GM23248 (cell line): ENCODE data around the gene HIGD2A. TPM values are rescaled to one million over a fixed set of nuclear protein-coding genes. Genes with fewer than 3 reads are reported as not detected.
"Not testable (repeated sequence)": the region's sequence is repeated elsewhere in the genome, so short reads cannot be mapped to it uniquely, and the experiment has no call there.

Experiments used
- DNase-seq: peaks from one replicate; pipeline ENCODE4 v3.0.0-alpha.2; 2015
- H2AFZ ChIP-seq: fragments of 200-600 bp; sonication (generic); 2 replicates; pipeline ENCODE4 v1.6.1; 2016; ENCODE audit warnings: antibody characterized with exemption
- H3F3A ChIP-seq: fragments of 200-600 bp; sonication (generic); 2 replicates; pipeline ENCODE4 v1.6.1; 2016; ENCODE audit warnings: mild to moderate bottlenecking, antibody characterized with exemption, mixed run types; ENCODE audit not compliant: insufficient read depth
- H3K27ac ChIP-seq: fragments of 200-600 bp; sonication (generic); 2 replicates; pipeline ENCODE4 v1.5.1; 2016; ENCODE audit warnings: mild to moderate bottlenecking
- H3K27me3 ChIP-seq: fragments of 200-600 bp; sonication (generic); replicated peaks from 2 replicates; pipeline ENCODE4 v1.6.1; 2016; ENCODE audit warnings: mild to moderate bottlenecking; ENCODE audit not compliant: insufficient read depth
- H3K36me3 ChIP-seq: fragments of 200-600 bp; sonication (generic); 2 replicates; pipeline ENCODE4 v1.6.1; 2016; ENCODE audit warnings: low read depth, mild to moderate bottlenecking
- H3K4me1 ChIP-seq: fragments of 200-600 bp; sonication (generic); 2 replicates; pipeline ENCODE4 v1.6.1; 2016; ENCODE audit warnings: mild to moderate bottlenecking; ENCODE audit not compliant: insufficient read depth
- H3K4me2 ChIP-seq: fragments of 200-600 bp; sonication (generic); one replicate; pipeline ENCODE4 v1.6.1; 2016; ENCODE audit warnings: mild to moderate bottlenecking; ENCODE audit not compliant: unreplicated experiment
- H3K4me3 ChIP-seq: fragments of 200-600 bp; sonication (generic); 2 replicates; pipeline ENCODE4 v1.5.1; 2016; ENCODE audit warnings: mild to moderate bottlenecking
- H3K79me2 ChIP-seq: fragments of 200-600 bp; sonication (generic); 2 replicates; pipeline ENCODE4 v1.6.1; 2016; ENCODE audit warnings: mild to moderate bottlenecking; ENCODE audit not compliant: insufficient read depth
- H3K9ac ChIP-seq: fragments of 200-600 bp; sonication (generic); 2 replicates; pipeline ENCODE4 v1.6.1; 2016; ENCODE audit warnings: mild to moderate bottlenecking
- H3K9me2 ChIP-seq: fragments of 200-600 bp; sonication (generic); 2 replicates; pipeline ENCODE4 v1.6.1; 2016; ENCODE audit warnings: mixed run types, mild to moderate bottlenecking, moderate library complexity; ENCODE audit not compliant: insufficient read depth
- H3K9me3 ChIP-seq: fragments of 200-600 bp; sonication (generic); one replicate; pipeline ENCODE4 v1.6.1; 2017; ENCODE audit warnings: low read depth
- H4K20me1 ChIP-seq: fragments of 200-600 bp; sonication (generic); 2 replicates; pipeline ENCODE4 v1.6.0; 2016; ENCODE audit not compliant: insufficient read depth
- EZH2 ChIP-seq: fragments of 200-600 bp; sonication (generic); IDR thresholded peaks from 2 replicates; pipeline ENCODE4 v1.6.1; 2018; ENCODE audit warnings: antibody characterized with exemption, mild to moderate bottlenecking; ENCODE audit not compliant: insufficient read depth, poor library complexity, severe bottlenecking
- EZH2phosphoT487 ChIP-seq: fragments of 200-600 bp; sonication (generic); IDR thresholded peaks from 2 replicates; pipeline ENCODE4 v1.6.1; 2018; ENCODE audit warnings: antibody characterized with exemption, moderate library complexity, mild to moderate bottlenecking, low read depth; ENCODE audit not compliant: insufficient read depth
- WGBS, 2 experiments: methylation state at CpG; one replicate each; pipeline ENCODE4 v1.1.6; 2015 to 2017; ENCODE audit warnings: low lambda C conversion rate in 2 of 2, low coverage in 1 of 2; ENCODE audit errors: missing lambda C conversion rate in 2 of 2; 5-methylcytosine and 5-hydroxymethylcytosine counted together
- in situ Hi-C: fragments of 300-500 bp; cut with MboI; formaldehyde crosslinking; loops from 2 replicates; pipeline ENCODE4 v1.15.0; 2020
- polyA plus RNA-seq: library from polyadenylated mRNA; unstranded; fragments of >200 nt; fragmentation: Nextera tagmentation; extraction: Ambion mirVana; gene quantifications from 2 replicates; pipeline ENCODE4 v1.2.1, GENCODE V29; 2016
- total RNA-seq: library from RNA; depleted of rRNA; stranded (reverse); fragments of >200 nt; shearing (Covaris generic); gene quantifications from 2 replicates; pipeline ENCODE4 v1.2.3, GENCODE V29; 2014

HIGD2A gene
- total and polyA plus RNA-seq, 2 experiments from 2014 or later: 72.1 to 117 TPM

- H3F3A ChIP-seq: no peaks in the 10 kb centered on the region
- H3K9ac ChIP-seq: no peak overlapping the region
- H3K27me3 ChIP-seq: no peaks in the 10 kb centered on the region
- H3K36me3 ChIP-seq: peaks cover 3% of the 10 kb centered on the region; the same call in 1 of the 2 replicates
- WGBS, 2 experiments: 88 to 95% methylated on average over 9 of the region's 9 CpGs
- H3K27ac ChIP-seq: no peak overlapping the region
- H2AFZ ChIP-seq: no peak overlapping the region
- peaks cover 5% of the 10 kb centered on the region; the same call in 1 of the 2 replicates for H3K4me1 ChIP-seq
- DNase-seq: no peak
- no peak for TF ChIP-seq EZH2
- in situ Hi-C loops: no loop called here
- no peak overlapping the region for H3K4me2 ChIP-seq
- H4K20me1 ChIP-seq: no peaks in the 10 kb centered on the region
- H3K9me3 ChIP-seq: no peaks in the 10 kb centered on the region
- no peaks in the 10 kb centered on the region for H3K9me2 ChIP-seq
- H3K4me3 ChIP-seq: no peak overlapping the region
- peaks cover 22% of the 10 kb centered on the region for H3K79me2 ChIP-seq
Observed at GRCh38 chr5:176406436-176407052, 18.0 kb downstream of the HIGD2A start.

- in situ Hi-C loops: no loop called here
- 57 to 62% methylated on average over 6 of the region's 6 CpGs for WGBS, 2 experiments
Observed at GRCh38 chr5:176407456-176408251, 19.1 kb downstream of the HIGD2A start.

DNA sequence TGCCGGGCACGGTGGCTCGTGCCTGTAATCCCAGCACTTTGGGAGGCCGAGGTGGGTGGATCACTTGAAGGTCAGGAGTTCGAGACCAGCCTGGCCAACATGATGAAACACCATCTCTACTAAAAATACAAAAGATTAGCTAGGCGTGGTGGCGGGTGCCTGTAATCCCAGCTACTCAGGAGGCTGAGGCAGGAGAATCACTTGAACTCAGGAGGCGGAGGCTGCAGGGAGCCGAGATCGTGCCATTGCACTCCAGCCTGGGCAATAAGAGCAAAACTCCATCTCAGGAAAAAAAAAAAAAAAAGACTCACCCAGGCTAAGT is 19.7 kb downstream of the HIGD2A start:
- H3K79me2 ChIP-seq: peaks cover 35% of the 10 kb centered on the region
- H3K27me3 ChIP-seq, H3K9ac ChIP-seq, H3K4me2 ChIP-seq, H2AFZ ChIP-seq, H3K36me3 ChIP-seq, H3K4me3 ChIP-seq, H3F3A ChIP-seq, DNase-seq, in situ Hi-C loops, H3K27ac ChIP-seq, H4K20me1 ChIP-seq, H3K9me3 ChIP-seq, H3K9me2 ChIP-seq: not testable (repeated sequence)
- peaks cover 20% of the 10 kb centered on the region for H3K4me1 ChIP-seq
- WGBS, 2 experiments: 57 to 62% methylated on average over 10 of the region's 10 CpGs

More at GRCh38 chr5:176407456-176408251, 19.1 kb downstream of the HIGD2A start:
- no peaks in the 10 kb centered on the region for H3K9me2 ChIP-seq
- H2AFZ ChIP-seq: no peak overlapping the region
- no peaks in the 10 kb centered on the region for H4K20me1 ChIP-seq
- no peak overlapping the region for H3K4me3 ChIP-seq
- H3K4me2 ChIP-seq: no peak overlapping the region
- H3K9me3 ChIP-seq: no peaks in the 10 kb centered on the region
- no peaks in the 10 kb centered on the region for H3K27me3 ChIP-seq
- H3K9ac ChIP-seq: no peak overlapping the region
- no peak overlapping the region for H3K27ac ChIP-seq
- H3F3A ChIP-seq: no peaks in the 10 kb centered on the region
- no peak for DNase-seq
- TF ChIP-seq EZH2phosphoT487 (no peak), EZH2 (no peak)
- peaks cover 3% of the 10 kb centered on the region; the same call in 1 of the 2 replicates for H3K36me3 ChIP-seq
- peaks cover 32% of the 10 kb centered on the region for H3K79me2 ChIP-seq
- H3K4me1 ChIP-seq: peaks cover 14% of the 10 kb centered on the region

DNA sequence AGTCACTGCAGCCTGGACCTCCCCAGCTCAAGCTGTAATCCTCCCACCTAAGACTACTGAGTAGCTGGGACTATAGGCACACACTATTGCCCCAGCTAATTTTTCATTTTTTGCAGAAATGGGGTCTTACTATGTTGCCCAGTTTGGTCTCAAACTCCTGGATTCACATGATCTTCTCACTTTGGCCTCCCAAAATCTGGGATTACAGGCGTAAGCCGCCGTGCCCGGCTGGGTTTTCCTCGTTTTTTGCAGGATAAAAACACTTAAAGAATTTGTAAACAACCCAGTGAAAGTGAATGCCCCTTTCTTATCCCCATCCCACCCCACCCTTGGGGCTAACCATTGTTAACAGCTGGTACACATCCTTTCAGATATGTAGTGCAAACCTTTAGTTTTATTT is 20.0 kb downstream of the HIGD2A start:
- Histone ChIP-seq H3K9ac (no peak overlapping the region), H3K27ac (no peak overlapping the region), H3K4me3 (no peak overlapping the region), H3K9me2 (no peaks in the 10 kb centered on the region), H3K4me1 (peaks cover 23% of the 10 kb centered on the region), H3K4me2 (no peak overlapping the region), H3K9me3 (no peaks in the 10 kb centered on the region), H4K20me1 (no peaks in the 10 kb centered on the region), H3F3A (no peaks in the 10 kb centered on the region), H3K36me3 (peaks cover 3% of the 10 kb centered on the region; the same call in 1 of the 2 replicates), H2AFZ (no peak overlapping the region), H3K79me2 (peaks cover 38% of the 10 kb centered on the region), H3K27me3 (no peaks in the 10 kb centered on the region)
- in situ Hi-C loops: no loop called here
- 68 to 78% methylated on average over 5 of the region's 5 CpGs for WGBS, 2 experiments
- TF ChIP-seq EZH2phosphoT487 (no peak), EZH2 (no peak)
- no peak for DNase-seq
